ENCODE data around the gene TMEM50B. TPM values are rescaled to one million over a fixed set of nuclear protein-coding genes. Genes with fewer than 3 reads are reported as not detected.
"Not testable (repeated sequence)": the region's sequence is repeated elsewhere in the genome, so short reads cannot be mapped to it uniquely, and the experiment has no call there.

The TMEM50B gene
- polyA plus RNA-seq = 52.7 TPM
- long read RNA-seq, donor 1, transcript TMEM50B-210 (7 exons, 2,375 nt) = major isoform, 14 of 148 reads
- long read RNA-seq, donor 1, partial matches to known transcripts = 84 of 148 reads
- long read RNA-seq, donor 1, other reads (novel, unspliced or antisense) = 43 of 148 reads
- long read RNA-seq, donor 2, transcript TMEM50B-210 (7 exons, 2,375 nt) = major isoform, 29 of 69 reads
- long read RNA-seq, donor 2, transcript TMEM50B-209 (4 exons, 695 nt) = minor isoform, 7 of 69 reads
- long read RNA-seq, donor 2, partial matches to known transcripts = 27 of 69 reads
- long read RNA-seq, donor 2, other reads (novel, unspliced or antisense) = 5 of 69 reads
- long read RNA-seq, donor 3, transcript TMEM50B-210 (7 exons, 2,375 nt) = major isoform, 36 of 760 reads
- long read RNA-seq, donor 3, partial matches to known transcripts = 721 of 760 reads
- long read RNA-seq, donor 3, other reads (novel, unspliced or antisense) = 0 of 760 reads
- long read RNA-seq, donor 4, transcript TMEM50B-210 (7 exons, 2,375 nt) = major isoform, 8 of 29 reads
- long read RNA-seq, donor 4, partial matches to known transcripts = 21 of 29 reads
- long read RNA-seq, donor 4, other reads (novel, unspliced or antisense) = 0 of 29 reads
- long read RNA-seq, donor 5, transcript TMEM50B-209 (4 exons, 695 nt) = minor isoform, 5 of 25 reads
- long read RNA-seq, donor 5, transcript TMEM50B-201 (9 exons, 3,062 nt) = minor isoform, 5 of 25 reads
- long read RNA-seq, donor 5, transcript TMEM50B-210 (7 exons, 2,375 nt) = major isoform, 13 of 25 reads
- long read RNA-seq, donor 5, partial matches to known transcripts = 0 of 25 reads
- long read RNA-seq, donor 5, other reads (novel, unspliced or antisense) = 0 of 25 reads
- long read RNA-seq, donor 6, transcript TMEM50B-210 (7 exons, 2,375 nt) = major isoform, 27 of 38 reads
- long read RNA-seq, donor 6, partial matches to known transcripts = 5 of 38 reads
- long read RNA-seq, donor 6, other reads (novel, unspliced or antisense) = 0 of 38 reads
- long read RNA-seq, donor 7, transcript TMEM50B-210 (7 exons, 2,375 nt) = major isoform, 12 of 17 reads
- long read RNA-seq, donor 7, partial matches to known transcripts = 0 of 17 reads
- long read RNA-seq, donor 7, other reads (novel, unspliced or antisense) = 0 of 17 reads
- long read RNA-seq, donor 8, transcript TMEM50B-210 (7 exons, 2,375 nt) = major isoform, 39 of 43 reads
- long read RNA-seq, donor 8, partial matches to known transcripts = 0 of 43 reads
- long read RNA-seq, donor 8, other reads (novel, unspliced or antisense) = 0 of 43 reads
- long read RNA-seq, donor 9, transcript TMEM50B-210 (7 exons, 2,375 nt) = major isoform, 26 of 30 reads
- long read RNA-seq, donor 9, partial matches to known transcripts = 0 of 30 reads
- long read RNA-seq, donor 9, other reads (novel, unspliced or antisense) = 0 of 30 reads
- long read RNA-seq, donor 10, transcript TMEM50B-210 (7 exons, 2,375 nt) = major isoform, 30 of 37 reads
- long read RNA-seq, donor 10, partial matches to known transcripts = 5 of 37 reads
- long read RNA-seq, donor 10, other reads (novel, unspliced or antisense) = 0 of 37 reads
- long read RNA-seq, donor 11, transcript TMEM50B-210 (7 exons, 2,375 nt) = major isoform, 20 of 23 reads
- long read RNA-seq, donor 11, partial matches to known transcripts = 0 of 23 reads
- long read RNA-seq, donor 11, other reads (novel, unspliced or antisense) = 0 of 23 reads

DNA sequence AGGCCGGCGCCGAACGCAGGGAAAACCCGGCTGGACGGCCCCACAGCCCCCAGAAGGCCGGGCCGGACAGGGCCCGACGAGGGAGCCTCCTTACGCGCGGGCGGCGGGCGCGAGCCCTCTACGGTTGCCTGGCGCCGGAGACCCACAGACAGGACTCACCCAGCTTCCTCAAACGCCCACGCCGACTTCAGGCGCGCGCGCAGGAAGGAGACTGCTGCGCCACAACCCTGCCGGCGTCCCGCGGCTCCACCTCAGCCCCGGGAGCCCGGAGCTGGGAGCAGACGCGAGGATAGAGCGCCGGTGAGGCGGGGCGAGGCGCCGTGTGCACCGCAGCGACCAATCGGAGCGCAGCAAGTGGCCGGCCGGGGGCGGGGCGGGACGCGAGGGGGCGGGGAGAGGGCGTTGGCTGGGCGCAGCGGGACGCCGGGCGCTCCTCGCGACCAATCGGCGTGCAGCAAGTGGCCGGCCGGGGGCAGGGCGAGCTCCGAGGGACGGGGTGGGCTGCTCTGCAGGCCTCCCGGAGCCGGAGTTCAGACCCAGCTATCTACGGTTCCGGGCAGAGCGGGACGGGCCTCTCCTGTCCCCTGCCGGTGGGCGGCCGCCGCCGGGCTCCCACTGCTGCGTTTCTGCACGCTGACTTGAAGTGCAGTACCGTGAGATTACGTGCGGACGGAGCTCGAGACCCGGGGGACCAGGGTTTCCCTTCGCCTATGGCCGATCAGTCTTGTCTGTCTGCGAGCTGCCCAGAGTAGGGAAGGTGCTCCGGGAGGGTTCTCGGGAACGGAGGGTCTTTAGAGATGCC, at the start of gene TMEM50B:
TSS of gene TMEM50B (minus strand) at position 296 of the 802 bp plus-strand sequence. CDS start 11,089 bp downstream, outside the sequence.
- peak; percentile 96 to 97 for DNase-seq
- Histone ChIP-seq H3K4me1 (ENCODE audit: control insufficient read depth, insufficient read depth, low read length) (no peaks in the 10 kb centered on the region), H3K27me3 (ENCODE audit: control insufficient read depth, insufficient read depth, low read length) (no peaks in the 10 kb centered on the region), H3K36me3 (ENCODE audit: control insufficient read depth, insufficient read depth, low read length) (no peaks in the 10 kb centered on the region), H3K4me3 (ENCODE audit: low read length) (peak within 1 kb of the TSS; percentile 86), H3K27ac (ENCODE audit: low read length) (peak within 1 kb of the TSS; percentile 95), H3K9me3 (ENCODE audit: control insufficient read depth, low read depth, low read length) (no peaks in the 10 kb centered on the region)
- no CpG with 5 or more reads among the region's 93 CpGs for WGBS (ENCODE audit: insufficient coverage, low lambda C conversion rate)

DNA sequence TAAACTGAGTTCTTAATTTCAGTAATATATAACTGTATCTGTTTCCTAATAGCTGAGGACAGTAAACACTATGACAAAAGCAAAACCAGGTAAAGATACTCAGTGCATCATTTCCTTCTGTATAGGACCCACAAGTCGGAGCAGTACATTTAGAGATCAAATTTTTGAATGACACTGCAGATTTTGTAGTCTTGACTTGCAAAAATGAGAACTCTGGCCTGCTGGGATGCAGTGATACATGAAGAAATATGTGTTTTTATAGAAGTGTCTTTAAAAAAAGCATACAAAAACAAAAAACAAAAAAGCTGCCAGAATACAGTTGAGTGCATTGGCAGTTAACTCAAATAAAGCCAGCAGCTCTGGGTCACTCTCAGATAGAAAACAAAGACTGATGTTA, 43.2 kb upstream of the TMEM50B start:
- H3K36me3 ChIP-seq (ENCODE audit: control insufficient read depth, insufficient read depth, low read length) = peaks cover 53% of the 10 kb centered on the region
- H3K27me3 ChIP-seq (ENCODE audit: control insufficient read depth, insufficient read depth, low read length) = no peaks in the 10 kb centered on the region
- no peaks in the 10 kb centered on the region for H3K4me1 ChIP-seq (ENCODE audit: control insufficient read depth, insufficient read depth, low read length)
- H3K4me3 ChIP-seq (ENCODE audit: low read length) = no peak overlapping the region
- no peak overlapping the region for H3K27ac ChIP-seq (ENCODE audit: low read length)
- DNase-seq = no peak
- 100% methylated on average over 1 of the region's 1 CpG for WGBS (ENCODE audit: insufficient coverage, low lambda C conversion rate)
- H3K9me3 ChIP-seq (ENCODE audit: control insufficient read depth, low read depth, low read length) = no peaks in the 10 kb centered on the region

DNA sequence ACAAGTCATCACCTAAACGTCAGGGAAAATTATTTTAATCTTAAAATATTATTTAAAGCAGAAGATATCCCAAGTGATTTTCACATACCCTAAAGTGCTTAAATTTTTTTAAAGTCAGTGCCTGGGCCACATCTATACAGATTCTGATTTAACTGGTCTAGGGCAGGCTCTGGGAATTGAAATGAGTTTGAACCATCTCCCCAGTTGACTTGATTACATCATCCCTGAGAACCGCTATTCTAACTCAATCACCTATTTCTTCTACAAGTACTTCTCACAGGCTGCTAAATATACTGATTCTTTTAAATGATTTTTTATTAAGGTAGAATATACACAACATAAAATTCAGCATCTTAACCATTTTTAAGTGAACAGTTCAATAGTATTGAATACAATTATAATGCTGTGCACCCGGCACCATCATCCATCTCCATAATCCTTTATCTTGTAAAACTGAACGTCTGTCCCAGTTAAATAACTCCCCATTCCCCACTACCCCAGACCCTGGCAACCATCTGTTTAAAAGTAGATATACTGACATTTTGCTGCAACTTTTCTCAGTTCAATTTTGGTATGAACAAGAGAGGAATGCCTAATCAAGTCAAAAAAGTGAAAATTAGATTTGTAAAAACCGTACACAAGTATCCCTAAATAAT, 42.7 kb upstream of the TMEM50B start:
- no peak for DNase-seq
- no peaks in the 10 kb centered on the region for H3K9me3 ChIP-seq (ENCODE audit: control insufficient read depth, low read depth, low read length)
- peaks cover 52% of the 10 kb centered on the region for H3K36me3 ChIP-seq (ENCODE audit: control insufficient read depth, insufficient read depth, low read length)
- WGBS (ENCODE audit: insufficient coverage, low lambda C conversion rate) = 95% methylated on average over 3 of the region's 5 CpGs
- no peak overlapping the region for H3K27ac ChIP-seq (ENCODE audit: low read length)
- no peak overlapping the region for H3K4me3 ChIP-seq (ENCODE audit: low read length)
- H3K4me1 ChIP-seq (ENCODE audit: control insufficient read depth, insufficient read depth, low read length) = no peaks in the 10 kb centered on the region
- H3K27me3 ChIP-seq (ENCODE audit: control insufficient read depth, insufficient read depth, low read length) = no peaks in the 10 kb centered on the region

DNA sequence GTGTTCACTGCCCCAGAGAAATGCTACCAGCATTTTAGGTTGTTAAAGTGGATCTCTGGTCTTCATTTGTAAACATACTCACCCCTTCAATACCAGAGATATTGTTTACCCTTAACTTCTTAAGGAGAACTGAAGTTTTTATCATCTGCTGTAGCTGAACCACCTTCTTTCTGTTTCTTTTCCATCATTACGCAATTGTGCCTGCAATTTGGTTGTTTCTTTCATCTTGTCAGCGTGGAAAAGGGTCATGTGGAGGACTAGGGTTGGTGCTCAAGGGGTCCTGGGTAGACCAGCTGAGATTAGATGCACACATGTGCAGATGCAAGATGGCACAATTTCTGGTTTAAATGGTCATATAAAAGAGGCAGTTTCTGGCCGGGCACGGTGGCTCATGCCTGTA, 39.1 kb upstream of the TMEM50B start:
- Histone ChIP-seq H3K4me1 (ENCODE audit: control insufficient read depth, insufficient read depth, low read length) (no peaks in the 10 kb centered on the region), H3K36me3 (ENCODE audit: control insufficient read depth, insufficient read depth, low read length) (peaks cover 59% of the 10 kb centered on the region), H3K27me3 (ENCODE audit: control insufficient read depth, insufficient read depth, low read length) (no peaks in the 10 kb centered on the region), H3K27ac (ENCODE audit: low read length) (no peak overlapping the region), H3K9me3 (ENCODE audit: control insufficient read depth, low read depth, low read length) (no peaks in the 10 kb centered on the region), H3K4me3 (ENCODE audit: low read length) (no peak overlapping the region)
- WGBS (ENCODE audit: insufficient coverage, low lambda C conversion rate) = no CpG with 5 or more reads among the region's 4 CpGs
- DNase-seq = no peak

DNA sequence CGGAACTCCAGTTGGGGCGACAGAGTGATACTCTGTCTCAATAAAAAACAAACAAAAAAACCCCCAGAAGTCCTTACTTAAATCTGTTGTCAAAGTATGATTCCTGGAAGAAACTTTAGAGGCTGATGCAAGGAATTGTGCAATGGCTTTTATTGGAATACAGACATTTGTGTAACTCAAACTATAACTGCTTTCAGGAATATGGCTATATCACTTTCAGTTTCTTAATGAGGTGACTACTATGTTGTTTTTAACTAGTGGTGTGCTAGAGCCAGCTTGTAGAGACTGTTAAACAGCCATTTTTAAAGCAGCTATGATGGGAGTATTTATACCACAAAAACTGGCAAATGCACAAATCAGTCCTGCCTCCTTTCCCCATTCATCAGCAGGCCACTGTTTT, 34.5 kb upstream of the TMEM50B start:
- H3K4me1 ChIP-seq (ENCODE audit: control insufficient read depth, insufficient read depth, low read length) = no peaks in the 10 kb centered on the region
- no peaks in the 10 kb centered on the region for H3K9me3 ChIP-seq (ENCODE audit: control insufficient read depth, low read depth, low read length)
- DNase-seq = peak in 1 of 2 donors; percentile 14
- H3K27ac ChIP-seq (ENCODE audit: low read length) = no peak overlapping the region
- H3K4me3 ChIP-seq (ENCODE audit: low read length) = no peak overlapping the region
- peaks cover 72% of the 10 kb centered on the region for H3K36me3 ChIP-seq (ENCODE audit: control insufficient read depth, insufficient read depth, low read length)
- H3K27me3 ChIP-seq (ENCODE audit: control insufficient read depth, insufficient read depth, low read length) = no peaks in the 10 kb centered on the region
- no CpG with 5 or more reads among the region's 2 CpGs for WGBS (ENCODE audit: insufficient coverage, low lambda C conversion rate)

DNA sequence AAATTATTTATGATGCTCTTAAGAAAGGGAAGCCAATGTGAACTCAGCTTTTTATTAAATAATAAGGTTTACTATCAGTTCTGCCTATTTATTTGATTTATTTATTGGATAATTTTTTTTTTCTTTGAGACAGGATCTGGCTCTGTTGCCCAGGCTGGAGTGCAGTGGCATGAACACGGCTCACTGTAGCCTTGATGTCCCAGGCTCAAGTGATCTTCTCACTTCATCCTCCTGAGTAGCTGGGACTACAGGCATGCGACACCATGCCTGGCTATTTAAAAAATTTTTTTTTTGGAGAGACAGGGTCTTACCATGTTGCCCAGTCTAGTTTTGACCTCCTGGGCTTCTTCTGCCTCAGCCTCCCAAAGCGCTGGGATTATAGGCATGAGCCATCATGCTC, 32.7 kb upstream of the TMEM50B start:
- Histone ChIP-seq H3K27me3 (ENCODE audit: control insufficient read depth, insufficient read depth, low read length) (no peaks in the 10 kb centered on the region), H3K4me1 (ENCODE audit: control insufficient read depth, insufficient read depth, low read length) (no peaks in the 10 kb centered on the region), H3K36me3 (ENCODE audit: control insufficient read depth, insufficient read depth, low read length) (peaks cover 71% of the 10 kb centered on the region), H3K27ac (ENCODE audit: low read length) (no peak overlapping the region), H3K4me3 (ENCODE audit: low read length) (no peak overlapping the region), H3K9me3 (ENCODE audit: control insufficient read depth, low read depth, low read length) (no peaks in the 10 kb centered on the region)
- DNase-seq = no peak
- whole genome bisulfite sequencing (ENCODE audit: insufficient coverage, low lambda C conversion rate) = 80% methylated on average over 1 of the region's 3 CpGs

DNA sequence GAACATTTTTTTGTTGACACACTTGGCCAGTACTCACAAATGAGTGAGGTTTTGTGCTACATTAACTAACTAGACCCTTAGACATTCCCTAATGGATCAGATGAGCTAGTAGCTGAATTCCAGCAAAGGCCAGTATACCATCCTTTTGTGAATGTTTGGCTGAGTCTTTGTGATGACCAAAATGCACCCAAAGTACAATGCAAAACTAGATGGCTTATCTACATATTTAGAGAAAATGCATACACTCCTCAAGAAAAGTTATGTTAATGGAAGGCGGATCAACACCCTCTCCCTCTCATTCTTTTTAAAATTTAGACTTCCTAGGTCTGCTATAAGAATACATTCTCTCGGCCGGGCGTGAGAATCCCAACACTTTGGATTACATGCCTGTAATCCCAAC, 31.9 kb upstream of the TMEM50B start:
- no CpG with 5 or more reads among the region's 4 CpGs for WGBS (ENCODE audit: insufficient coverage, low lambda C conversion rate)
- peaks cover 68% of the 10 kb centered on the region for H3K36me3 ChIP-seq (ENCODE audit: control insufficient read depth, insufficient read depth, low read length)
- no peaks in the 10 kb centered on the region for H3K4me1 ChIP-seq (ENCODE audit: control insufficient read depth, insufficient read depth, low read length)
- no peak overlapping the region for H3K27ac ChIP-seq (ENCODE audit: low read length)
- H3K9me3 ChIP-seq (ENCODE audit: control insufficient read depth, low read depth, low read length) = no peaks in the 10 kb centered on the region
- DNase-seq = no peak
- H3K27me3 ChIP-seq (ENCODE audit: control insufficient read depth, insufficient read depth, low read length) = no peaks in the 10 kb centered on the region
- H3K4me3 ChIP-seq (ENCODE audit: low read length) = no peak overlapping the region

DNA sequence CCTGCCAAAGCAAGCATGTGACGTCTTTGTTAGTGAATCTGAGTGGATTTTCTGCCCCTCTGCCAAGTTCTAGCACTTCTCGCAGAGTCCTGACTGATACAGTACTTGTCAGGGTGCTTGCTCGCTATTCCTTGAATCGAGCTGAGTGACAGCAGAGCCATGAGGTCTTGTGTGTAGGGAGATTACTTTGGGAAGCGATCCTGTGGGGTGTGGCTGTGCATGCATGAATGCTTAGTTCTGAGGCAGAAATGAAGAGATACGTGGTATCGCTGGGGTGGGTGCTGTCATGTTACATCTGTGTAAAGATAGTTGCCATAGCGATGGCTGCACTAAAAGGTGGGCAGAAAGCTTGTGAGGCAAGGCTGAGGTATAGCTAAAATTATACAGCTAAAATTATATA, 31.1 kb upstream of the TMEM50B start:
- Histone ChIP-seq H3K27me3 (ENCODE audit: control insufficient read depth, insufficient read depth, low read length) (no peaks in the 10 kb centered on the region), H3K27ac (ENCODE audit: low read length) (no peak overlapping the region), H3K4me1 (ENCODE audit: control insufficient read depth, insufficient read depth, low read length) (no peaks in the 10 kb centered on the region), H3K4me3 (ENCODE audit: low read length) (no peak overlapping the region), H3K36me3 (ENCODE audit: control insufficient read depth, insufficient read depth, low read length) (peaks cover 65% of the 10 kb centered on the region), H3K9me3 (ENCODE audit: control insufficient read depth, low read depth, low read length) (no peaks in the 10 kb centered on the region)
- no CpG with 5 or more reads among the region's 8 CpGs for WGBS (ENCODE audit: insufficient coverage, low lambda C conversion rate)
- DNase-seq = peak in 1 of 2 donors; percentile 9

DNA sequence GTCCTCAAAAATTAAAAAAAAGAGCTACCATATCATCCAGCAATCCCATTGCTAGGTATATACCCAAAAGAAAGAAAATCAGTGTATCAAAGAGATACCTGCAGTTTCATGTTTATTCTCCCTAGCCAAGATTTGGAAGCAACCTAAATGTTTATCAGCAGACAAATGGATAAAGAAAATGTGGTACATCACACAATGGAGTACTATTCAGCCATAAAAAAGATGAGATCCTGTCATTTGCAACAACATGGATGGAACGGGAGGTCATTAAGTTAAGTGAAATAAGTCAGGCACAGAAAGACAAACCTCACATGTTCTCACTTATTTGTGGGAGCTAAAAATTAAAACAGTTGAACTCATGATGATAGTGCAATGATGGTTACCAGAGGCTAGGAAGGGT, 27.2 kb upstream of the TMEM50B start:
- H3K27me3 ChIP-seq (ENCODE audit: control insufficient read depth, insufficient read depth, low read length); DNase-seq; H3K9me3 ChIP-seq (ENCODE audit: control insufficient read depth, low read depth, low read length); H3K27ac ChIP-seq (ENCODE audit: low read length); H3K4me1 ChIP-seq (ENCODE audit: control insufficient read depth, insufficient read depth, low read length); H3K4me3 ChIP-seq (ENCODE audit: low read length): not testable (repeated sequence)
- WGBS (ENCODE audit: insufficient coverage, low lambda C conversion rate) = no CpG with 5 or more reads among the region's 1 CpG
- peaks cover 54% of the 10 kb centered on the region for H3K36me3 ChIP-seq (ENCODE audit: control insufficient read depth, insufficient read depth, low read length)

Data from large intestine (tissue), 12 donors.